Measurements from ENCODE around the gene RBFOX1. TPM values are rescaled to one million over a fixed set of nuclear protein-coding genes. Genes with fewer than 3 reads are reported as not detected.

The RBFOX1 gene
- total RNA-seq, 1 donor = not detected

GRCh38 chr16:7436306-7436705 is 103.7 kb downstream of the RBFOX1 start:
- H3K4me3 ChIP-seq (ENCODE audit: low read depth, low read length) = no peak overlapping the region
- DNase-seq (ENCODE audit: low read depth) = no peak
- TF ChIP-seq, protein P1, sequence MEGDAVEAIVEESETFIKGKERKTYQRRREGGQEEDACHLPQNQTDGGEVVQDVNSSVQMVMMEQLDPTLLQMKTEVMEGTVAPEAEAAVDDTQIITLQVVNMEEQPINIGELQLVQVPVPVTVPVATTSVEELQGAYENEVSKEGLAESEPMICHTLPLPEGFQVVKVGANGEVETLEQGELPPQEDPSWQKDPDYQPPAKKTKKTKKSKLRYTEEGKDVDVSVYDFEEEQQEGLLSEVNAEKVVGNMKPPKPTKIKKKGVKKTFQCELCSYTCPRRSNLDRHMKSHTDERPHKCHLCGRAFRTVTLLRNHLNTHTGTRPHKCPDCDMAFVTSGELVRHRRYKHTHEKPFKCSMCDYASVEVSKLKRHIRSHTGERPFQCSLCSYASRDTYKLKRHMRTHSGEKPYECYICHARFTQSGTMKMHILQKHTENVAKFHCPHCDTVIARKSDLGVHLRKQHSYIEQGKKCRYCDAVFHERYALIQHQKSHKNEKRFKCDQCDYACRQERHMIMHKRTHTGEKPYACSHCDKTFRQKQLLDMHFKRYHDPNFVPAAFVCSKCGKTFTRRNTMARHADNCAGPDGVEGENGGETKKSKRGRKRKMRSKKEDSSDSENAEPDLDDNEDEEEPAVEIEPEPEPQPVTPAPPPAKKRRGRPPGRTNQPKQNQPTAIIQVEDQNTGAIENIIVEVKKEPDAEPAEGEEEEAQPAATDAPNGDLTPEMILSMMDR (IDR thresholded peaks at IDR 0.05; ENCODE audit: insufficient read depth, low read depth, low read length) = no peak

GRCh38 chr16:7437135-7437804 is 104.6 kb downstream of the RBFOX1 start:
- no peak overlapping the region for H3K4me3 ChIP-seq (ENCODE audit: low read depth, low read length)
- no peak for DNase-seq (ENCODE audit: low read depth)
- TF ChIP-seq, protein P1 (IDR thresholded peaks at IDR 0.05; ENCODE audit: insufficient read depth, low read depth, low read length) = no peak

- TF ChIP-seq, protein P1 (IDR thresholded peaks at IDR 0.05; ENCODE audit: insufficient read depth, low read depth, low read length) = no peak
- DNase-seq (ENCODE audit: low read depth) = no peak
- H3K4me3 ChIP-seq (ENCODE audit: low read depth, low read length) = no peak overlapping the region
These were observed 105.2 kb downstream of the RBFOX1 start for GRCh38 chr16:7437843-7438242.

DNA sequence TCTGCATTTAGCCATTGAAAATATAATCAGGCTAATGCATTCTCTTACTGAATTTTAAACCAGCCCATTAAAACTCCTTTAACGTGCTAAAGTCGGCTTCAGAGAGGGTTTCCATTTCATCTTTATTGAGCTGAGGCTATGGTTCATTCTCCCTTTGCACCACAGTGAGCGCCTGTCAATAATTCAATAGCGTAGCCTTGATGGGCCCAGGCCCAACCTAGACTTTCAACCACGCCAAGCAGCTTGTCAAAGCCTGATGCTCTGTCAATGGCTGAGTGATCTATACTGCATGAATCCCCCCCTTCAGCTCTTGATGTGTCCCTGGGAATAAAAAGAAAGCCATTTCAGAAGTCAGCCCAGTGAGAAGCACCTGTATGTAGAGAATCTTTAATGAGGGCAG is 106.0 kb downstream of the RBFOX1 start:
- DNase-seq (ENCODE audit: low read depth) = no peak
- no peak overlapping the region for H3K4me3 ChIP-seq (ENCODE audit: low read depth, low read length)
- TF ChIP-seq, protein P1 (IDR thresholded peaks at IDR 0.05; ENCODE audit: insufficient read depth, low read depth, low read length) = no peak

DNA sequence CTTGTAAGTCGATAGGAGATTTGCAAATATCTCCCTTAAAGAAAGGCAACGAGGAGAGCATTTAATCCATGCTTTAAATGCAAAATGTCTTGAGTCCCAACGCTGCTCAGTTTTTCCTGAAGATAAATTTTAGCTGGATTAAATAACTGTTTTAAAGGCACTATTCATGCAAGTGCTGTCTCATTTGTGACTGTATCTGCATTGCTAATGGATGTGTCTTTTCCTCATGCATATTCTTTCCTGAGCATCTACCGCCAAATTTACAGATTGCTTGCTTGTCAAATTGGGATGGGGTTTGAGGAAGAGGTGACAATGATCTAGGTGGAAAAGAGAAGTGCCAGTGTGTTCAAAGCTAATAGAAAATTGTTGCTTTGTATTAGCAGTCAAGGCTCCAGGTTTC is 106.9 kb downstream of the RBFOX1 start:
- H3K4me3 ChIP-seq (ENCODE audit: low read depth, low read length) = no peak overlapping the region

GRCh38 chr16:7440886-7441400 is 108.3 kb downstream of the RBFOX1 start:
- H3K4me3 ChIP-seq (ENCODE audit: low read depth, low read length) = no peak overlapping the region
- no peak for DNase-seq (ENCODE audit: low read depth)
- TF ChIP-seq, protein P1 (IDR thresholded peaks at IDR 0.05; ENCODE audit: insufficient read depth, low read depth, low read length) = no peak

More for the DNA sequence above, 106.9 kb downstream of the RBFOX1 start:
- no peak for DNase-seq (ENCODE audit: low read depth)
- TF ChIP-seq, protein P1 (IDR thresholded peaks at IDR 0.05; ENCODE audit: insufficient read depth, low read depth, low read length) = no peak

GRCh38 chr16:7442050-7442449 is 109.4 kb downstream of the RBFOX1 start:
- TF ChIP-seq, protein P1 (IDR thresholded peaks at IDR 0.05; ENCODE audit: insufficient read depth, low read depth, low read length) = no peak
- no peak for DNase-seq (ENCODE audit: low read depth)
- no peak overlapping the region for H3K4me3 ChIP-seq (ENCODE audit: low read depth, low read length)
